MM.1S (cell line): Measurements from ENCODE around the gene SPTLC1.

Experiments
- EZH2 ChIP-seq: fragments of 300-600 bp; sonication (generic); optimal IDR thresholded peaks from 2 replicates; pipeline ENCODE3; 2017; ENCODE audit warnings: low read depth, mild to moderate bottlenecking, antibody characterized with exemption, low read length, mixed read lengths
- EZH2phosphoT487 ChIP-seq: fragments of 300-600 bp; sonication (generic); IDR thresholded peaks from 2 replicates; pipeline ENCODE4 v1.6.1; 2018; ENCODE audit warnings: antibody characterized with exemption, low read length
- TF ChIP-seq, protein P1 (sequence below): fragments of 300-600 bp; sonication (generic); IDR thresholded peaks from 2 replicates; pipeline ENCODE4 v1.5.1; 2016; ENCODE audit warnings: antibody characterized with exemption, low read length, mixed read lengths

DNA sequence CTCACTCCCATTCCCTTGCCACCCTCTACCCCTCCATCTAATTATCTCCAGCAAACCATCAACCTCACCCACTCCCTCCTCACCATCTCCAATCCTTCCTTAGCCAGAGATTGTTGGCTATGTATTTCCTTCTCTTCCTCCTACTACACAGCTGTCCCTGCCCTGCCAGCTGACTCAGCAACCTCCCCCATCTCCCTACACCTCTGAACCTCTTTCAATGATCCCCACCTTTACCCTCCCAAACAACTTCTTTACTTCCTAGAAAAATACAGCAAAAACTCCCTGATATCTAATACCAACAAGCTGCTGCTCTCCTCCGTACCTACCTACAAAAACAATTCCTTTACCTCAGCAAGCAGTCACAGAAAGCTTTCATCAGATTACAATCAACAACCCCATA lies 37.3 kb downstream of the SPTLC1 start:
- TF ChIP-seq EZH2phosphoT487 (no peak), EZH2 (no peak)
- TF ChIP-seq, protein P1, sequence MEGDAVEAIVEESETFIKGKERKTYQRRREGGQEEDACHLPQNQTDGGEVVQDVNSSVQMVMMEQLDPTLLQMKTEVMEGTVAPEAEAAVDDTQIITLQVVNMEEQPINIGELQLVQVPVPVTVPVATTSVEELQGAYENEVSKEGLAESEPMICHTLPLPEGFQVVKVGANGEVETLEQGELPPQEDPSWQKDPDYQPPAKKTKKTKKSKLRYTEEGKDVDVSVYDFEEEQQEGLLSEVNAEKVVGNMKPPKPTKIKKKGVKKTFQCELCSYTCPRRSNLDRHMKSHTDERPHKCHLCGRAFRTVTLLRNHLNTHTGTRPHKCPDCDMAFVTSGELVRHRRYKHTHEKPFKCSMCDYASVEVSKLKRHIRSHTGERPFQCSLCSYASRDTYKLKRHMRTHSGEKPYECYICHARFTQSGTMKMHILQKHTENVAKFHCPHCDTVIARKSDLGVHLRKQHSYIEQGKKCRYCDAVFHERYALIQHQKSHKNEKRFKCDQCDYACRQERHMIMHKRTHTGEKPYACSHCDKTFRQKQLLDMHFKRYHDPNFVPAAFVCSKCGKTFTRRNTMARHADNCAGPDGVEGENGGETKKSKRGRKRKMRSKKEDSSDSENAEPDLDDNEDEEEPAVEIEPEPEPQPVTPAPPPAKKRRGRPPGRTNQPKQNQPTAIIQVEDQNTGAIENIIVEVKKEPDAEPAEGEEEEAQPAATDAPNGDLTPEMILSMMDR: no peak
